Measurements from ENCODE around the gene PGAM2. TPM values are rescaled to one million over a fixed set of nuclear protein-coding genes. Genes with fewer than 3 reads are reported as not detected.

PGAM2 gene
- total and polyA plus RNA-seq, 2 experiments from 2014 or later = not detected

DNA sequence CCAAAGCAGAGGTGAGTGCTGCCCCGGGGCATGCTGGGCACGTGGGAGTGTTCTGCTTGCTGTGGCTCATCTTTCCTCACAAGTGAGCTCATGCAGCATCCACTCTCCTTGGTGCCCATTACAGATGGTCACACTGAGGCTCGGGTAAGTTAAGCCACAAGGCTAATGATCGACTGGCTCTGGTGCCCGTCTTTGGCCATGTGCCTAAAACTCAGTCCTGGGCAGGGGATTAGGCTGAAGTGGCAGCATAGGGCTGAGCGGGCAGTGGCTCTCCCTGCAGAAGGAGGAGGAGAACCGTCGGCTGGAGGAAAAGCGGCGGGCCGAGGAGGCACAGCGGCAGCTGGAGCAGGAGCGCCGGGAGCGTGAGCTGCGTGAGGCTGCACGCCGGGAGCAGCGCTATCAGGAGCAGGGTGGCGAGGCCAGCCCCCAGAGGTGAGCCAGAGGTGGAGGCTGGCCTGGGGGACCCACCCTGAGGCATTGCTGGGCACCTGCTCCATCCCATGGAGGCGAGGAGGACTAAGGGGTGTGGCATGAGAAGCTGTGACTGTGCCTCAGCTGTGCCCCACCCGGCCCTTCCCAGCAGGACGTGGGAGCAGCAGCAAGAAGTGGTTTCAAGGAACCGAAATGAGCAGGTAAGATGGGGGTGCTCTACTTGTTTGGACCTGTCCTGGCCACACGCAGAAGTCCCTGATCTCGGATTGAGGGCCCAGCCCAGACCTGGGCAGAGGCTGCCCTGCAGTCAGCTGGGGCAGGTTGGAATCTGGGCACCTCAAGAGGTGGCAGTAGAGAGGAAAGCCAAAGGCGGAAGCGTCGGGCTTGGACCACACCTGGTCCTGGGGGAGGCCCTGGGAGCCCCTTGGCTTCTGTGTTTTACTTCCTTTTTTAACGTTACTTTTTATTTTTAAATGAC lies 7.3 kb downstream of the PGAM2 start:
- H3K4me1 ChIP-seq (ENCODE audit: insufficient read depth) = no peaks in the 10 kb centered on the region
- WGBS, 2 experiments (ENCODE audit: low coverage in 1 of 2, low lambda C conversion rate in 2 of 2, missing lambda C conversion rate in 2 of 2) = 93% methylated on average over 28 to 30 of the region's 30 CpGs
- H4K20me1 ChIP-seq (ENCODE audit: insufficient read depth) = no peaks in the 10 kb centered on the region
- peaks cover 44% of the 10 kb centered on the region for H3K79me2 ChIP-seq (ENCODE audit: insufficient read depth)
- H2AFZ ChIP-seq = no peak overlapping the region
- H3K9ac ChIP-seq = no peak overlapping the region
- H3K4me3 ChIP-seq = no peak overlapping the region
- no peak for DNase-seq
- peaks cover 33% of the 10 kb centered on the region for H3K36me3 ChIP-seq (ENCODE audit: low read depth)
- H3K27ac ChIP-seq = no peak overlapping the region
- TF ChIP-seq EZH2 (IDR thresholded peaks at IDR 0.05; ENCODE audit: insufficient read depth, poor library complexity, severe bottlenecking) (no peak), EZH2phosphoT487 (IDR thresholded peaks at IDR 0.05; ENCODE audit: insufficient read depth, low read depth) (no peak)
- no peaks in the 10 kb centered on the region for H3K27me3 ChIP-seq (replicated peaks; ENCODE audit: insufficient read depth)
- no peaks in the 10 kb centered on the region for H3F3A ChIP-seq (ENCODE audit: insufficient read depth)
- H3K4me2 ChIP-seq (ENCODE audit: unreplicated experiment) = no peak overlapping the region
- H3K9me3 ChIP-seq (ENCODE audit: low read depth) = no peaks in the 10 kb centered on the region
- no peaks in the 10 kb centered on the region for H3K9me2 ChIP-seq (ENCODE audit: insufficient read depth)
- in situ Hi-C loops (cut with MboI) = no loop called here

DNA sequence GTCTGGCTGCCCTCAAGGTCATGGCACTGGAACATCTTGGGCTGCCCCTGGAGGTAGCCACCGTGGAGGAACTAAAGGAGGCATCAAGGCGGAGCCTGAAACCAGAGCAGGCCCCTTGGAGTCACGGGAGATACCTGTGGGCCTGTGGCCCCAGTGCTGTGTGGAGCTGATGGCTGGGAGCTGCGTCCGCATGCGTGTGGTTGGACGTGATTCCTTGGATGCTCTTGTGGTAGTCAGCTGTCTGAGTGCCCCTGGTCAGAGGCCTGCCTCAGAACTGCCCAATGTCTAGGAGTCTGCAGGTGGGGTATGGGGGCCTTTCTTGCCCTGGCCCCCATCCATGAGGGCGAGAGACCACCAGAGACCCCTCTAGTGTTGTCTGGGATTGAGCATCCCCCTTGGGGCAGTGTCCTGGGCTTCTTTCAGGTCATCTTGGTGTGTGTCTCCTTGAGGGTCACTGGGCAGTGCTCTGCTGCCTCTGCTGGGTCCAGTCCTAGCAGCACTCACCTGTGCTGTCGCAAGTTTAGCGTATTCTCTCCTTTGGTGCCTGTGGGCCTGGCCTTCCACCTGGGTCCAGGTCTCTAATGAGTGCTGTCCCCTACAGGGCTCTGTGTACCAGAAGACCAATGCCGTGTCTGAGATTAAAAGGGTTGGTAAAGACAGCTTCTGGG lies 8.1 kb downstream of the PGAM2 start:
- Histone ChIP-seq H3K9me2 (ENCODE audit: insufficient read depth) (no peaks in the 10 kb centered on the region), H3K27ac (no peak overlapping the region), H3K9ac (no peak overlapping the region), H3K27me3 (replicated peaks; ENCODE audit: insufficient read depth) (no peaks in the 10 kb centered on the region), H3K4me3 (no peak overlapping the region), H3K79me2 (ENCODE audit: insufficient read depth) (peaks cover 51% of the 10 kb centered on the region), H2AFZ (no peak overlapping the region), H4K20me1 (ENCODE audit: insufficient read depth) (no peaks in the 10 kb centered on the region), H3K4me1 (ENCODE audit: insufficient read depth) (no peaks in the 10 kb centered on the region), H3K9me3 (ENCODE audit: low read depth) (no peaks in the 10 kb centered on the region), H3K4me2 (ENCODE audit: unreplicated experiment) (no peak overlapping the region), H3K36me3 (ENCODE audit: low read depth) (peaks cover 37% of the 10 kb centered on the region), H3F3A (ENCODE audit: insufficient read depth) (no peaks in the 10 kb centered on the region)
- in situ Hi-C loops (cut with MboI) = no loop called here
- no peak for DNase-seq
- TF ChIP-seq EZH2phosphoT487 (IDR thresholded peaks at IDR 0.05; ENCODE audit: insufficient read depth, low read depth) = no peak
- TF ChIP-seq EZH2 (IDR thresholded peaks at IDR 0.05; ENCODE audit: insufficient read depth, poor library complexity, severe bottlenecking) = no peak
- 95% methylated on average over 11 of the region's 11 CpGs for WGBS, 2 experiments (ENCODE audit: low coverage in 1 of 2, low lambda C conversion rate in 2 of 2, missing lambda C conversion rate in 2 of 2)

- Histone ChIP-seq H3K27me3 (replicated peaks; ENCODE audit: insufficient read depth) (no peaks in the 10 kb centered on the region), H4K20me1 (ENCODE audit: insufficient read depth) (no peaks in the 10 kb centered on the region), H3K27ac (no peak overlapping the region), H3K4me1 (ENCODE audit: insufficient read depth) (no peaks in the 10 kb centered on the region), H3K4me3 (no peak overlapping the region), H2AFZ (no peak overlapping the region), H3K4me2 (ENCODE audit: unreplicated experiment) (no peak overlapping the region), H3K36me3 (ENCODE audit: low read depth) (peaks cover 37% of the 10 kb centered on the region), H3K9ac (no peak overlapping the region), H3K9me2 (ENCODE audit: insufficient read depth) (no peaks in the 10 kb centered on the region), H3K79me2 (ENCODE audit: insufficient read depth) (peaks cover 56% of the 10 kb centered on the region), H3F3A (ENCODE audit: insufficient read depth) (no peaks in the 10 kb centered on the region), H3K9me3 (ENCODE audit: low read depth) (no peaks in the 10 kb centered on the region)
- WGBS, 2 experiments (ENCODE audit: low coverage in 1 of 2, low lambda C conversion rate in 2 of 2, missing lambda C conversion rate in 2 of 2) = 73% methylated on average over 7 of the region's 7 CpGs
- TF ChIP-seq EZH2phosphoT487 (IDR thresholded peaks at IDR 0.05; ENCODE audit: insufficient read depth, low read depth) = no peak
- TF ChIP-seq EZH2 (IDR thresholded peaks at IDR 0.05; ENCODE audit: insufficient read depth, poor library complexity, severe bottlenecking) = no peak
- no peak for DNase-seq
- in situ Hi-C loops (cut with MboI) = no loop called here
These were observed 8.7 kb downstream of the PGAM2 start for GRCh38 chr7:44056681-44057080.

- H3K36me3 ChIP-seq (ENCODE audit: low read depth) = peaks cover 35% of the 10 kb centered on the region
- no peak overlapping the region for H3K4me2 ChIP-seq (ENCODE audit: unreplicated experiment)
- no peaks in the 10 kb centered on the region for H3F3A ChIP-seq (ENCODE audit: insufficient read depth)
- no peaks in the 10 kb centered on the region for H3K27me3 ChIP-seq (replicated peaks; ENCODE audit: insufficient read depth)
- TF ChIP-seq EZH2 (IDR thresholded peaks at IDR 0.05; ENCODE audit: insufficient read depth, poor library complexity, severe bottlenecking) = no peak
- TF ChIP-seq EZH2phosphoT487 (IDR thresholded peaks at IDR 0.05; ENCODE audit: insufficient read depth, low read depth) = no peak
- no peaks in the 10 kb centered on the region for H3K4me1 ChIP-seq (ENCODE audit: insufficient read depth)
- 0 out of 2 replicates have a peak, but pooled peaks cover 3% of the 10 kb centered on the region for H4K20me1 ChIP-seq (ENCODE audit: insufficient read depth)
- DNase-seq = no peak
- no peak overlapping the region for H3K4me3 ChIP-seq
- WGBS, 2 experiments (ENCODE audit: low coverage in 1 of 2, low lambda C conversion rate in 2 of 2, missing lambda C conversion rate in 2 of 2) = 87 to 89% methylated on average over 12 of the region's 12 CpGs
- H3K9ac ChIP-seq = no peak overlapping the region
- in situ Hi-C loops (cut with MboI) = no loop called here
- H3K27ac ChIP-seq = no peak overlapping the region
- no peaks in the 10 kb centered on the region for H3K9me2 ChIP-seq (ENCODE audit: insufficient read depth)
- peaks cover 94% of the 10 kb centered on the region for H3K79me2 ChIP-seq (ENCODE audit: insufficient read depth)
- no peak overlapping the region for H2AFZ ChIP-seq
- no peaks in the 10 kb centered on the region for H3K9me3 ChIP-seq (ENCODE audit: low read depth)
These were observed 12.5 kb downstream of the PGAM2 start for GRCh38 chr7:44052771-44053365.
